Fibroblast of upper back skin (primary cell): ENCODE measurements around the gene ZNF23.

Experiments
- DNase-seq: peaks from one replicate; pipeline ENCODE4 v3.0.0-alpha.2; 2013

The ZNF23 gene

DNA sequence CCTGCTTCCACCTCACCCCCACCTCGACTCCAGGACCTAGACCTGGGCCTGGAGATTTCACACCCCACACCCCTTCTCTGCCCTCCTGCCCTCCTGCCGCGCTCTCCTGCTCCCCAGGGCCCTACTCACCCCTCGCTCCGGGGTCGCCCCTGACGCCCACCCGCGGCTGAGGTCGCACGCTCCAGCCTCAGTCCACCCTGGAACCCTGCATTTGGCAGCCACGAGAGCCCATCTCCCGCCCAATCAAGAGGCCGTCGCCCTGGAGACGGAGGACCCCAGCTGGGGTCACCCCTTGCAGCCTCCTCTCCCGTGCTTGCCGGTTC lies 36.3 kb downstream of the ZNF23 start:
- DNase-seq: no peak

DNA sequence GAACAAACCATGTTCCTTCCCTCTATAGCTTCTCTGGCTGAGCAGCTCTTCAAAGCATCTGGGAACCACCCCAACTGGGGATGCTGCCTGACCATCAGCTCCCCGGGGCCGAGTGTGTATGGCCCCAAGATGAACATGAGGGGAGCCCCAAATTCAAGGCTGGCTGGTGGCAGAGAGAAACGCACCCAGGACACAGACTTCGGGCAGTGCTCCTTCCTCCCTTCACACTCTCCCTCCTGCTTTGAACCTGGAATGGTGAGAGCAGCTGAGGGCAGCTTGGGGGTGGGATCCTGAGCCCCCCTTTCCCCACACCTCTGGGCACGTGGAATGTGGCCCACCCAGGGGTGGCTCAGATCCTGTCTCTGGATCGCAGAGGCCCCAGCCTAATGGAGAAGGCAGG lies 37.4 kb downstream of the ZNF23 start:
- no peak for DNase-seq

DNA sequence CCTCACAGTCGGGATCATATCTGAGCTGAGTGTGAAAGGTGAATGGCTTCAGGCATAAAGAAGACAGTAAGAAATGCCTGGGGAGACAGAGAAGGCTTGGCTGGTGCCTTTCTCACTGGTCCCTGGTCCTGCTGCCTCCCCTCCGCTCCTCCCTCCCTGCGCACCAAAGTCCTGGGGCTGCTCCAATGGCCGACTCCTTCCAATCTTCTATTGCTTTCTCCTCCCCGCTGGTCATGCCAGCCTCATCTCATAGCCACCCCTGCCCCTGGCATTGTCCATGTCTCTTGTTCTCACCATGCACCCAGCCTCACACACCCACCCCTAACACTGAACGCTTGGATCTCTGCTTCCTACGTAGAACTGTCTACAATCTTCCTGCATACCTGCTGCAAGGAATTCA lies 38.2 kb downstream of the ZNF23 start:
- DNase-seq: no peak

DNA sequence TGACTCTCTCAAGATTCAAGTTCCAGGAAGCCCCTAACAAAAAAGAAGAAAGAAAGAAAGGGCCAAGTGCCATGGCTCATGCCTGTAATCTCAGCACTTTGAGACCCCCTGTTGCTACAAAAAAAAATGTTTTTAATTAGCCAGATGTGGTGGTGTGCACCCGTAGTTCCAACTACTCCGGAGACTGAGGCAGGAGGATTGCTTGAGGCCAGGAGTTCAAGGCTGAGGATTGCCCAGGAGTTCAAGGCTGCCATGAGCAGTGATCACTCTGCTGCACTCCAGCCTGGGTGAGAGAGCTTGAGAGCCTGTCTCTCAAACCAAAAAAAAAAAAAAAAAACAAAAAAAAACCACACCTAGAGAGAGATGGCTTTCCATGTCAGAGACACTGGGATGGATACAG lies 39.0 kb downstream of the ZNF23 start:
- DNase-seq: no peak

DNA sequence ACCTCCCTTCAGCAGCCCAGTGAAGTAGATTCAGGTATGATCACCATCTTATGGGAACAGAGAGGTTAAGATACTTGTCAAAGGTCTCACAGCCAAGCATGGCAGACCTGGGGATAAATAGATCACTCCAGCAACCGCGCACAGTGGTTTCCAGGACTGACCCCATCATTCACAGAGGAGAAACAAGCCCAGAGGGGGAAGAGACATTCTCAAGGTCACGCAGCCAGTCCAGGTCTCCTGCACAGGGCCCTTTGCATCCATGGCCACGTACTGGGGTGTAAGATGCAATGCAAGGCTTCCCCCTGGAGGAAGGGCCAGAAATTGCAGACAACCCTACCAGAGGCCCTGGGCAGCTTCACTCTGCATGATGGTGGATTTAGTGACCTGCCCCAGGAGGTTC lies 40.1 kb downstream of the ZNF23 start:
- DNase-seq: no peak

DNA sequence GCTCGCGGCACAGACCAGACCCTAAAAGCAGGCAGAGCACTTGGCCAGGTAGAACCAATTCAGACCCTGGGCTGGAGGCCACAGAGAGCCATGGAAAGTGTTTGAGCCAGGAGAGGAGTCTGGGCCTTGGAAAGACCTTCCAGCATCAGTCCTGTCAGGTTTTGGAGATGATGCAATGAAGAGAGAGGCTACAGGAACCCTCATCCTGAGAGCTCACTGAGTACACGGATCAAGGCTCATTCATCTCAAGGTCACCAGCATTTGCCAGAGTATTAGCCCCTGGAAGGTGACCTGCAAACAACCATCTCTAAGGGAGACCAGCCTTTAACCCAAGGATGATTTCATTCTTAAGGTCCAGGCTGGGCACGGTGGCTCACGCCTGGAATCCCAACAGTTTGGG lies 48.0 kb downstream of the ZNF23 start:
- no peak for DNase-seq

DNA sequence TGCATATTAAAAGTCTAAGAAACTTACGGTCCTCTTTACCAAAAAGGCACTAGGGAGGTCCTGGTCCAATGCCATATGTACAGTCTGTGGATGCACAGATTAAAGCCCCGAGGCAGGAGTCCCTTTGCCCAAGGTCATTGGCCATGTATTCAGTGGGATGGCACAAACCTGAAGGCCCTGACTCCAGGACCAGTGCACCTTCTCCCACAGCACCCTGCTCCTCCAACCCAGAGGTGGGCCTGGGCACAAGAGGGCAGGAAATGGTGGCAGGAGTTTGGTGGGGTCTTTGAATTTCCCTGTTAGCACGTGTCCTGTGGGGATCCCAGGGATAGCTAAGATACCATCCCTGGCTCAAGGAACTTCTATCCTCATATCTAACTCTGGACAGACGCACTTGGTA lies 48.7 kb downstream of the ZNF23 start:
- DNase-seq: no peak

DNA sequence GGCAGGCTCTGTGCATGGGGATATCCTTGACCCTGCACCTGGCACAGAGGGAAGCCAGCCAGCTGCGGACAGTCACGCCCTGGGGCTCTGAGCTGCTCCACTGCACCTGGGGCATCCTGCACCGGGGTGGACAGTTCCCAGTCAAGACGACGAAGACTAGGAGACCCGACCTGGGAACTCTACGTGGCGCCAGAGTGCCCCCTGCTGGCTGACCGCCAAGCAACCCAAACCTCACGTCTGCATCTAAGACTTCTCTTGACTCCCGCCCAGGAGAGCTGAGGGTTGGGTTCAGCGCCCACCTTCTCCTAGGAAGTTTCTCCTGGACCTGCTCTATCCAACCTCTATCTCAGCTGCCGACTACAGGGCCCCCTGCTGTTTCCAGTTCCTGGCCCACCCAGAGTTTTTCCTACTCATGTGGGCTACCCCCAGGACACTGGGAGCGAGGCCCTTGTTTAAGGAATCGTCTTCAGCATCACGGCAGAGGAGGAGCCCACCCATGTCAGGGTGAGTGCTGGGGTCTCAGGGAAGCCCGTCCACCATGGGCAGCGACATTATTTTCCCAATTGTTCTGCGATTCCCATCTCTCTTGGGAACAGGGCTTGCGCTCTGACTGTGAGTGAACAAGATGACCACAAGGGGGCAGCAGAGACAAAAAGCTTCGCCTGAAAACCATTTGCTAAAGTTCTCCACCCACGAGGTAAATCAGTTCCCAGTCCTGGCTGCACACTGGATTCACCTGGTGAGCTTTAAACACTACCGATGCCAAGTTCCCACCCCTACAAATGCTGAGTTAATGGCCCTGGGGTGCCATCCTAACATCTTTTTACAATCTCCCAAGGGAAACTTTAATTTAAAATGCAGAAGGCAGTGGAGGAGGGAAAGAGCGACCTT lies 49.5 kb downstream of the ZNF23 start:
- peak; percentile 64 for DNase-seq

DNA sequence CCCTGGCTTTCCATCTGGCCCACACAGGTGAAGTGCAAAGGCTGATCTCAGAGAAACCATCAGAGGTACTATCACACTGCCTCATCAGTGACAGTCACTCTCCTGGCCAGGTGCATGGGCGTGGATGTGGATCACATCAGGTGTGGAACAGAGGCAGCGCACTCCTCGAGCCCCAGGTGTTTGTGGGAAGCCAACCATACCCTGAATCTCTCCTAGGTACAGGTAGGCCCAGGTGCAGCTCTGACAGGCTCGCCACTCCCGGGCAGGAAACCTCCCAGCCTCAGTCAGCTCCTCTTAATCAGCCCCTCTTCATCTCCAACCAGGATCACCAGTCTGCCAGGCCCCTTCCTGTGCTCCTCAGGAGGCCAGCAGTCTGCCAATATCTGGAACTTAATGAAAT lies 51.9 kb downstream of the ZNF23 start:
- DNase-seq: no peak

DNA sequence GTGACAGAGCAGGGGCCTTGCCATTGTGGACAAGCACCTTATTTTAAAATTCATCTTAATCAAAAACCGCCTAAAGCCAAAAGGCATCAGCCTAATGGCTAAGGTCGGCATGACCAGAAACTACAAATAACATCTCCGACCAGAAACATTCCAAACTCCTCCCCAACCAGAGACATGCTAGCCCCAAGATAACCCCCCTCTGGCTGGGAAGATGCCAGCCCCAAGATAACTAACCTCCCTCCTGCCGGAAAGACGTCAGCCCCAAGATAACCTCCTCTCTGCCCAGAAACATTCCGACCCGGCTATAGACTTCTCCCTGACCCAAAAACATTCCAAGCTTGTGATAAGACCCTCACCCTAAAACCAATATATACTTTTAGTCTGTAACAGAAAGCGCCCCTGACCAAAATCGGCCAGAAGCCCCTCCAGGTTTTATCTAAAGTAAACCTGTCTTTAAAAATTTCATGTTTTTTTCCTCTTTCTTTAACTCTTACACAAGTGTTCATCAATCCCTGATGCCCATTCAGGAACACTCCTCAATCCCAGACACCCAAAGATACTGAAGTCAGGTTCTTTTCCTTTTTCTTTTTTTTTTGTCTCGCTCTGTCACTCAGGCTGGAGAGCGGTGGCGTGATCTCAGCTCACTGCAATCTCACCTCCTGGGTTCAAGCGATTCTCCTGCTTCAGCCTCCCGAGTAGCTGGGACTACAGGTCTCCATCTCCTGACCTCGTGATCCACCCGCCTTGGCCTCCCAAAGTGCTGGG lies 52.9 kb downstream of the ZNF23 start:
- DNase-seq: no peak

DNA sequence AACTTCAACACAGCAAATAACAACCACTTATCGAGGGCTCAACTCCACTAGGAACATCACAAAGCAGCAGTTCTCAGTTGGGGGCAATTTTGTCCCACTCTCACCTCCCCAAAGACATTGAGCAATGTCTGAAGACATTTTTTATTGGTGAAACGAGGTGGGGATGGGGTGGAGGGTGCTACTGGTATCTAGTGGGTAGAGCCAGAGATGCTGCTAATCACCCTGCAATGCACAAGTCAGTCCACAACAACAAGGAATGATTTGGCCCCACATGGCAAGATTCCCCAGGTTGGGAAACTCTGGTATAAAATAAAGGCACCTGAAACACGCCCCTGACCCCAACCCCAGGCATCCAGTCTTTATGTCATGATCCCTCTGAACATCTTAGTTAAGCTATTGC lies 53.5 kb downstream of the ZNF23 start:
- no peak for DNase-seq

DNA sequence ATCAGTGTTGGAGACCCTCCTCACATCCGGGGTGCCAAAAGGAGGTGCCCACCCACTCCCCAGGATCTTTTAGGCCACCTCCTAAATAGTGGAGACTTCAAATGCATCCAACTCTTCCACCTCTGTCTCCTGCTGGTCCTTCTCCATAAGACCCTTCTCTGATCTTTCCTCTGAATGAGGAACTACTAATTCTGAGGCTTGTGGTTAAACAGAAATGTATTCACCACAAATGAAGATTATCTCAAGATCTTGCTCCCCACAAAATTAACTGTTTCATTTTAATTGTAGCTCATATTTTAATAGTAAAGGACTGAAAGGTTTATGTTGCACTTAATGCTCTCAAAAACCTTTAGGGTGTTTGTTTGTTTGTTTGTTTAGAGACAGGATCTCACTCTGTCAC lies 54.3 kb downstream of the ZNF23 start:
- DNase-seq: no peak

DNA sequence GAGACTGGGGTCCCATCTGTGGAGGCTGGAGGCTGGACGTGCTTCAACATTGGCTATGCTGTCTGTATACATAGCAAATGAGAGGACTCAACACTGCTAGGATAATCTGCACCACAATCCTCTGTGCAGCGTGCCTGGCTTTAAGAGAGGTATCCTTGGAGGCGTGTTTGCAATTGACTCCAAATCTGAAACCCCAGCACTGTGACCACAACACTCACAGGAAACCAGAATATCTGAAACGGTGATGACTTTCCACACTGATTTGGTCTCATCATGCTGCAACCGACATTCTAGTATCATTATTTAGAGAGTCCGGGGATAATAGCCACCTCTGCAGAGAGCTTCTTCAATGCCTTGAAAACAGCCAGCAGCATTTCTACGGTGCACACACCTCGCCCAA lies 55.3 kb downstream of the ZNF23 start:
- no peak for DNase-seq

DNA sequence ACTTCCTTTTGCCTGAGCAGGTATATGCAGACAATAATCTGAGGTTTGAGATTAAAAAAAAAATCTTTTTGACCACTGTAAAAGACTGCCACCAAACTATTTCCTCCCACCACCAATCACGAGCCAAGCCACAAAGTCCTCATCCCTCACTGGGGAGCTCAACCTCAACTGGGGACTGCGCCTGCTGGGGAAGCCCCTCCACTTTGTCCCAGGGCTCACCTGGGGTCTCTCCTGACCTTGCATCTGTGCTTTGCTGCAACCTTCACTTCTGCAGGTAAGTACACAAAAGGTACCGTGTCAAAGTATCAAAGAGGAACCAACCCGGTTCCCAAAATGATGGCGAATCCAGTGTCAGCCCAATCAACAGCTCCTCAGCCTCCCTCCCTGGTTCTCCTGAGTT lies 55.7 kb downstream of the ZNF23 start:
- DNase-seq: no peak

DNA sequence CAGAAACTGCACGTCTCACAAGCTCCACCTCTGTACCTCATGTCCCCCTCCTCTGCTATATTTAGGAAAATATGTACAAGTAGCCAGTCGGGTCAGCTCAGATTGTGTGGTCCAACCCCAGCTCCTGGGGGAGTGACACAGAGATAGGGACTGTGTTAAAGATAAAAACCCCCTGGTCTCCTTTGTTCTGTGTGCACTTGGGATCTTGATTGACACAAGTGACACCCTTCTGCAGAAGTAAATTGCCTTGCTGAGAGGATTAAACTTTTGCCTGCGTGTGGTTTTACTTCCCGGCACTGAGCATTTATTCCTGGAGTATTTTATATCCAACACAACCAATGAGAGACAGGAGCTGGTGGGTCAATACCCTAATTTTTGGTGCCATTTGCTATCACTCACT lies 57.7 kb downstream of the ZNF23 start:
- no peak for DNase-seq

DNA sequence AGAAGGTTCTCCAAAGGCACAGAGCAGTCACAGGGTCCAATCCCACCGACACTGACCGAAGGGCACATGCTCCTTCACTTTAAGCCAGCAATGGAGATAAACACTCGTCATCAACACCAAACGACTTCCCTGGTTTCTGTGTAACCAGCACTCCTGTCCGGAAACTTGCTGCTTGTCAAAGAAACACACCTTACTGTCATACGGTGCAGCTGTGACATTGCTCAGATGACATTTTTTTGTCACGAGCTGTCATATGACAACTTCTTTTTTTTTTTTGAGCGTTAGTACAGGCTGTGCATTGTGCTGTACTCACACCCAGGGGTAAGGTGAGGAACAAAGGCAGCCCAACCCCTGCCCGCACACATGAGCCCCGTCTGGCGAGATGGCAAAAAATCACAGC lies 59.4 kb downstream of the ZNF23 start:
- DNase-seq: no peak

DNA sequence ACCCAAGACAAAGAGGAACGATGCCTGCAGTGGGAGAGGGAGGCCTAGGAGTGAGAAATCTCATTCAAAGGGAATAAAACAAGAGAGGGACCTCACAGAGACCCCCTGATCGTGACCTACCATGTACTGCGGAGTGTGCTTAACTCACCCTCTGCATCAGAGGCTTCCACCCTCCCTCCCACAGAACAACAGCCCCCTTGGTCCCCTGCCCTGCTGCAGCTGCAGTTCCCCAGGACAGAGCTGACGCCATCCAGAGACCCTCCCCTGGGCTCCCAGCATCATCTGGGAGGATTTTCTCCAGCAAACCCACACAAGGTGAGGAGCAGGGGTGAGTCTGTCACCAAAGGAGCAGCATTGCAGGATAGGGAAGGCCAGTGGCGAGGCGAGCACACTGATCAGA lies 60.0 kb downstream of the ZNF23 start:
- no peak for DNase-seq

DNA sequence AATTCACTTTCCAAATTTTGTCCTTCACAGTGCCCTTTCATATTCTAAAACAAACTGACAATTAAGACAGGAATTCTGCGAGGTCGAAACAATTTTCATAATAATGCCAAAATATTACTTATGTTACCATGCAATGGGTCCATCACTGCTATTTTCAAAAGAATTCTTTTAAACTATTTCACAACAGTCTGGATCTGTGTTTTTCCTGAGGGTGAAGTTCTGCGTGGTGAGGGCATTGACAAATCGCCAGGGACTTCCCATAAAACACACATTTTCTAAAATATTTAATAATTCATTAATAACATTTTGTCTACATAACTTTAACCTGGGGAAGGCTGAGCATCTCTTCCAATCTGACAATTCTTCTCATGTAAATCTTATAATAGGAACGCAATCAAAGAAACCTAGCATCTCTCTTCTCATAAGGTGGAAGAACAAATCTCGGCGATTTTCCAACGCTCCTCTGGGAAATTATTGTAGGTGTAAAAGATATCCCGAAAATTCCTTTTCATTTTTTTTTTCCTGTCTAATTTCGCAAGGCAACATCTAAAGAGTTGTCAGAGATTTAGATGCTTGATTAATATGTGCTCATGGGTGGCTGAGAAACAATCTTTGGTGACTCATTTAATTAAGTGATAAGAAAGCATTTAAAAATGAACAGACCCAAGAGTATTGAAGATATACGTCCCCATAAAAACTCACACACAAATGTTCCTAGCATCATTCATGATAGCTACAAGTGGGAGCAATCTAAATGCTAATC lies 62.1 kb downstream of the ZNF23 start:
- no peak for DNase-seq
